Adipocyte (in vitro differentiated cells): ENCODE data around the gene FNDC10.
A peak's percentile ranks its signal among the peaks of the same experiment; 100 is the strongest.

ENCODE experiments used
- DNase-seq: peaks from one replicate; pipeline ENCODE4 v3.0.0-alpha.2; 2015; ENCODE audit warnings: low read depth
- H3K27me3 ChIP-seq: replicated peaks from 2 replicates; pipeline ENCODE4 v1.7.0; 2013; ENCODE audit warnings: mild to moderate bottlenecking, low read length, moderate library complexity; ENCODE audit not compliant: control insufficient read depth, insufficient read depth
- H3K36me3 ChIP-seq: 2 replicates; pipeline ENCODE4 v1.7.0; 2013; ENCODE audit warnings: low read length, mild to moderate bottlenecking, moderate library complexity; ENCODE audit not compliant: control insufficient read depth, insufficient read depth, severe bottlenecking
- H3K4me1 ChIP-seq: 2 replicates; pipeline ENCODE4 v1.7.0; 2013; ENCODE audit warnings: mild to moderate bottlenecking, low read length, moderate library complexity; ENCODE audit not compliant: control insufficient read depth, insufficient read depth
- H3K4me3 ChIP-seq: 2 replicates; pipeline ENCODE4 v1.7.0; 2013; ENCODE audit warnings: mild to moderate bottlenecking, low read length, moderate library complexity
- H3K9ac ChIP-seq: 2 replicates; pipeline ENCODE4 v1.7.0; 2013; ENCODE audit warnings: mild to moderate bottlenecking, low read length, moderate library complexity
- H3K9me3 ChIP-seq: 2 replicates; pipeline ENCODE4 v1.7.0; 2013; ENCODE audit warnings: mild to moderate bottlenecking, low read length, moderate library complexity; ENCODE audit not compliant: control insufficient read depth

FNDC10 gene

GRCh38 chr1:1594602-1595260, 5.2 kb downstream of the FNDC10 start:
- Histone ChIP-seq H3K9me3 (no peaks in the 10 kb centered on the region), H3K4me1 (peaks cover 6% of the 10 kb centered on the region), H3K4me3 (no peak overlapping the region), H3K27me3 (peaks cover 36% of the 10 kb centered on the region), H3K9ac (no peak overlapping the region), H3K36me3 (no peaks in the 10 kb centered on the region)
- no peak for DNase-seq

GRCh38 chr1:1593834-1594601, 5.9 kb downstream of the FNDC10 start:
- peaks cover 36% of the 10 kb centered on the region for H3K27me3 ChIP-seq
- no peak overlapping the region for H3K4me3 ChIP-seq
- H3K4me1 ChIP-seq = peaks cover 6% of the 10 kb centered on the region
- H3K9ac ChIP-seq = no peak overlapping the region
- no peaks in the 10 kb centered on the region for H3K9me3 ChIP-seq
- no peaks in the 10 kb centered on the region for H3K36me3 ChIP-seq
- DNase-seq = no peak

- no peak overlapping the region for H3K4me3 ChIP-seq
- no peaks in the 10 kb centered on the region for H3K36me3 ChIP-seq
- H3K9ac ChIP-seq = no peak overlapping the region
- H3K4me1 ChIP-seq = no peaks in the 10 kb centered on the region
- peaks cover 15% of the 10 kb centered on the region for H3K27me3 ChIP-seq
- DNase-seq = no peak
- no peaks in the 10 kb centered on the region for H3K9me3 ChIP-seq
Observed at GRCh38 chr1:1591452-1591851, 8.5 kb downstream of the FNDC10 start.

GRCh38 chr1:1583347-1584010, 16.5 kb downstream of the FNDC10 start:
- H3K9me3 ChIP-seq = no peaks in the 10 kb centered on the region

GRCh38 chr1:1582585-1583346, 17.2 kb downstream of the FNDC10 start:
- DNase-seq = no peak
- Histone ChIP-seq H3K9me3 (no peaks in the 10 kb centered on the region), H3K4me3 (no peak overlapping the region), H3K36me3 (no peaks in the 10 kb centered on the region), H3K27me3 (peaks cover 36% of the 10 kb centered on the region), H3K4me1 (no peaks in the 10 kb centered on the region), H3K9ac (no peak overlapping the region)

More at GRCh38 chr1:1583347-1584010, 16.5 kb downstream of the FNDC10 start:
- DNase-seq = no peak
- Histone ChIP-seq H3K4me1 (no peaks in the 10 kb centered on the region), H3K27me3 (peaks cover 35% of the 10 kb centered on the region), H3K36me3 (no peaks in the 10 kb centered on the region), H3K4me3 (no peak overlapping the region), H3K9ac (no peak overlapping the region)

GRCh38 chr1:1578371-1578940, 21.5 kb downstream of the FNDC10 start:
- H3K27me3 ChIP-seq = peaks cover 30% of the 10 kb centered on the region
- H3K4me1 ChIP-seq = peaks cover 12% of the 10 kb centered on the region
- DNase-seq = no peak
- H3K9ac ChIP-seq = no peak overlapping the region
- H3K36me3 ChIP-seq = no peaks in the 10 kb centered on the region
- H3K4me3 ChIP-seq = no peak overlapping the region
- no peaks in the 10 kb centered on the region for H3K9me3 ChIP-seq

GRCh38 chr1:1577367-1578011, 22.4 kb downstream of the FNDC10 start:
- DNase-seq = no peak
- Histone ChIP-seq H3K9ac (no peak overlapping the region), H3K27me3 (peaks cover 21% of the 10 kb centered on the region), H3K4me1 (peaks cover 14% of the 10 kb centered on the region), H3K4me3 (no peak overlapping the region), H3K9me3 (no peaks in the 10 kb centered on the region), H3K36me3 (no peaks in the 10 kb centered on the region)

- DNase-seq = peak; percentile 95
Observed at GRCh38 chr1:1574721-1575537, 25.0 kb downstream of the FNDC10 start, which contains the start of gene SSU72. Gene SSU72, minus strand, starts transcription at chr1:1574863. Its CDS starts 306 bp downstream, at chr1:1574557.

GRCh38 chr1:1573843-1574720, 25.9 kb downstream of the FNDC10 start:
- Histone ChIP-seq H3K4me1 (peaks cover 26% of the 10 kb centered on the region), H3K9me3 (no peaks in the 10 kb centered on the region)
- peak; percentile 89 for DNase-seq

More at GRCh38 chr1:1574721-1575537, 25.0 kb downstream of the FNDC10 start, which contains the start of gene SSU72:
- Histone ChIP-seq H3K36me3 (peaks cover 7% of the 10 kb centered on the region), H3K27me3 (peaks cover 6% of the 10 kb centered on the region), H3K4me3 (peak within 1 kb of the TSS; percentile 96), H3K9me3 (no peaks in the 10 kb centered on the region), H3K9ac (peak within 1 kb of the TSS; percentile 98), H3K4me1 (peaks cover 18% of the 10 kb centered on the region)

More at GRCh38 chr1:1573843-1574720, 25.9 kb downstream of the FNDC10 start:
- Histone ChIP-seq H3K36me3 (peaks cover 9% of the 10 kb centered on the region), H3K27me3 (peaks cover 6% of the 10 kb centered on the region), H3K4me3 (peak overlapping the region; percentile 96), H3K9ac (peak overlapping the region; percentile 98)
